GM12873 (cell line): Measurements from ENCODE around the gene CAPZA1.

Experiments
- CTCF ChIP-seq: IDR thresholded peaks from 2 replicates; pipeline ENCODE4 v1.5.1; 2012; ENCODE audit warnings: low read depth, mild to moderate bottlenecking, moderate library complexity, low read length, control low read depth; ENCODE audit not compliant: insufficient read depth; ENCODE audit errors: missing control alignments

Gene CAPZA1

DNA sequence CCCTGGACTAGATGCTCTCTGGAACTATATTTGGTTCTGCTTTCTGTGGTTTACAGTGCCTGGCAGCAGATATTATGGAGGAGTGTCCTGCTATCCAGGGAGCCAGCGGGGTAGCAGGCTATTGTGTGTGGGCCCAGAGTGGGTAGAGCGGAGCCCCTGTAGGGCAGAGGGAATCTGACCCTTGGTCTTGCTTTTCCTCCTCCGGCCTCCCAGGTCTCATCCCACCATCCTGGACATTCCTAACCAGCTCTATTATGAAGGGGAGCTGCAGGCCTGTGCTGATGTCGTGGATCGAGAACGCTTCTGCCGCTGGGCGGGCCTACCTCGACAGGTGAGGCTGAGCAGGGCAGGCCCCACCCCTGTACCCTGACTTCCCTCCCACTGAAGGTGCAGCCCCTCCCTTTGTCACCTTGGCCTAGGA lies 78.2 kb downstream of the CAPZA1 start:
- TF ChIP-seq CTCF: no peak

DNA sequence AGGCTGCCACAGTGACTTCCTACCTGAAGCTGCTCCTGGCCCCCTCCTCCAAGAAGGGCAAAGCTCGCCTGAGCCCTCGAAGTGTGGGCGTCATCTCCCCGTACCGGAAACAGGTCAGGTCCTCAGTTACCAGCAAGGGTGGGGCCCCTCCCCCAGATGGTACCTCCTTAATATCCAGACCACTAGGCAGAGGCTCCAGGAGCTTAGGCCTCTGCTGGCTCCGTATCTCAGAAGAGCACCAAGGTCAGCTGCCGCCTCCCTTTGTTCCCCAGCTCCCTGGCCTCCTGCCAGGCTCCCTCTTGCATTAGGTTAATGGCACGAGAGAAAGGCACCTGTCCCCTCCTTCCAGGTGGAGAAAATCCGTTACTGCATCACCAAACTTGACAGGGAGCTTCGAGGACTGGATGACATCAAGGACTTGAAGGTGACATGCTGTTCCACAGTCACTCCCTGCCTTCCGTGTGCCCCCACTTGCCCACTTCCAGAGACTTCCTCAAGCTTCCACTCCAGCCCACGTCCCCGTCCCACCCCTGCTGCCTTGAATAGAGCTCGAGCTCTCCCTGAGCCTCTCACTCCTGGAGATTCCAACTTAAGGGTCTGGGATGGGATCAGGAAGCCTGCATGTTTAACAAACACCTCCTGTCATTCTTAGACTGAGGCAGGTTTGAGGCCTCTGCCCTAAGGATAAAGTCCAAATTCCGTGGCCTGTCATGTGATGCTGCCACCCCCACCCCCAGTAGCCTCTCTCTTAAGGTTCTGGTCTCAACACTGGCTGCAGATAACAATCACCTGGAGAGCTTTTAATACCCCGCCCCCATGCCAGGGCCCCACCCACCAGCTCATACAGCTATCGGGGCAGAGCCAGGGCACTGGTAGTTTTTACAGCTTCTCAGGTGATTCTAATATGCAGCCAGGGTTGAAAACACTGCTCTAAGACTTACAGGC lies 79.0 kb downstream of the CAPZA1 start:
- TF ChIP-seq CTCF: no peak

DNA sequence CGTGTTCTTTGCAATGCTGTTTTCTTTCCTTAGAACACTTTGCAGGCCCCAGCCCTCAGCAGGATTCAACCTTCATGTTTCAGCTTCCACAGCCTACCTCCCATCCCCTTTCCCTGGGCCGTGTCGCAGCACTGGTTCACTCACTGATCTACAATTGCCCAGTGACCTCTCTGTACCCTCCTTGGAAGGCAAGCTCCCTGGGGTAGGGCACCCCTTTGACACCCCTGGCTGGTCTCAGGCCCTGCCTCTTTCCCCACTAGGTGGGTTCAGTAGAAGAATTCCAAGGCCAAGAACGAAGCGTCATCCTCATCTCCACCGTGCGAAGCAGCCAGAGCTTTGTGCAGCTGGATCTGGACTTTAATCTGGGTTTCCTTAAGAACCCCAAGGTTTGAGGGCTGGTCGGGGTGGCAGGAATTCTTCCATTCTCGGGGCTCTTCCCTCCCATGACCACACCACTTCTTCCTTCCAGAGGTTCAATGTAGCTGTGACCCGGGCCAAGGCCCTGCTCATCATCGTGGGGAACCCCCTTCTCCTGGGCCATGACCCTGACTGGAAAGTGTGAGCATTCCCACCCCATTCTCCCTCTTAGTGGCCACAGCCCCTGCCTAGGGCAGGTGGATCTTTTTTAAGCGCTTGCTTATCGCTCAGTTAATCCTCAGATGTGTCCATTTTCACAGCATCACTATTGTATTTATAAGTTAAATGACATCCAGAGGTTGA lies 80.0 kb downstream of the CAPZA1 start:
- no peak for TF ChIP-seq CTCF

DNA sequence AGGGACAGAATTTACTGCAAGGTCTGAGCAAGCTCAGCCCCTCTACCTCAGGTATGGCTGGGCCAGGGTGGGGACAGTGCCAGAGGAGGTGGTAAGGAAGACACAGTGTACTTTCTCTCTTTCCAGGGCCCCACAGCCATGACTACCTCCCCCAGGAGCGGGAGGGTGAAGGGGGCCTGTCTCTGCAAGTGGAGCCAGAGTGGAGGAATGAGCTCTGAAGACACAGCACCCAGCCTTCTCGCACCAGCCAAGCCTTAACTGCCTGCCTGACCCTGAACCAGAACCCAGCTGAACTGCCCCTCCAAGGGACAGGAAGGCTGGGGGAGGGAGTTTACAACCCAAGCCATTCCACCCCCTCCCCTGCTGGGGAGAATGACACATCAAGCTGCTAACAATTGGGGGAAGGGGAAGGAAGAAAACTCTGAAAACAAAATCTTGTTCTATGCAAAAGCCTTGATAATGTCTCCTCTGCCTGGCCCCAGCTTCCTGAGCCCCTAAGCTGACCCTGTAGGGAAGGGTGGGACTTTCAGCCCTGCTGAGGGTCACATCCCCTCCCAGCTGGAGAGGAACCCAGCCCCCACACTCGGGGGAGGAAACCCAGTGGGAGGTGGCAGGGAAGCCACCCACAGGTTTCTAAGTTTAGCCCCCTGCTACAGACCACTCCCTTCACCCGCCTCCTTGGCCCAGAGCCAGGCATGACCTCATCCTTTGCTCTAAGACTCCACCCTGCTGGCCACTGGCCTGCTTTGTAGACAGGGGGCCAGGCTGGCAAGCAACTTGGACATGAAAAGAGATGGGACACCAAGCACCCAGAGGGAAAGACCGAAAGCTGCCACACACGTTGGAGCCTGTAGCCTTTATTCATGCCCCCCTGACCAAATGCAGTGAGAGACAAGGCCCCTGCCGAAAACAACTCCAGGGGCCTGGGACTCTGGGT lies 80.9 kb downstream of the CAPZA1 start:
- no peak for TF ChIP-seq CTCF

DNA sequence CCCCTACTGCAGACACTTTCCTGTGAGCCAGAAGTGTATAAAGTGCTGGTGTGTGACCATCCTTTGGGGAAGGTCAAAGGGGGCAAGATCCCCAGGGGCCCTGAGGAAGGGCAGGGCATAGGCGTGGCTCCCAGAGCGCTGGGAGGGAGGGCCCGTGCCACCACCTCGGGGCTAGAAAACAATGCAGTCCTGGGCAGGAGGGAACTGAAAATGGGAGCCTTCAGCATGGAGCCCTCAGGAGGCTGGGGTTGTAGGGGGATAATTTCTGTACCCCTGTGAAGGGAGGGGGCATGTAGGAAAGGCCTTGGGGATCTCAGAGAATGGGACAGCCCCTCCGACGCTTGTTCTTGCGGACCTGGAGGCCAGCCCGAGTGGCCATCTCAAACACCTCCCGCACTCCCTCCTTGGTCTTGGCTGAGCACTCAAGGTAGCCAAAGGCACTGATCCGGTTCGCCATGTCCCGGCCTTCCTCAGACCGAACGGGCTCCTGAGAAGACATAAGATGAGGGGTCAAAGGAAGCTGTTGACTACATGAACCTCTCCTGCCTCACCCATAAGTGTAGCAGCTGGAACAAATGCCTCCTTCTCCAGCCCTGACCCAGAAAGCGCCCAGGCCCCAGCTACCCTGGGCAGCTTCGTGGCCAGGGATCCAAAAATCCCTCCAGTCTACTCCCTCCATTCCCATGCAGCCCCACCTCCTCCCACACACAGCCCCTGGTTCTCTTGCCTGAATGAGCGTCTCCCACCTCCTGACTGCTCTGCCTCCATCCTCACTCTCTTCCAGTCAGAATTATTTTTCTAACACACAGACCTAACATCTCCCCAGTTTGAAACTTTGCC lies 81.8 kb downstream of the CAPZA1 start:
- no peak for TF ChIP-seq CTCF

GRCh38 chr1:112702067-112702395 lies 82.4 kb downstream of the CAPZA1 start:
- TF ChIP-seq CTCF: no peak
